Esophagus squamous epithelium (tissue), 4 donors: ENCODE results near the gene FOXF1.

Experiments
- CTCF ChIP-seq, 6 experiments: fragments of 450-650 bp in 4 of 6; fragments of 200-600 bp in 2 of 6; sonication (generic) in 2 of 6; IDR thresholded peaks; one replicate each; pipeline ENCODE4 v1.5.1; 2016 to 2019; ENCODE audit warnings: antibody characterized with exemption in 6 of 6, mild to moderate bottlenecking in 4 of 6, moderate library complexity in 4 of 6
- POLR2A ChIP-seq, 4 donors: fragments of 450-650 bp; IDR thresholded peaks; one replicate each; pipeline ENCODE4 v1.6.1; 2017; ENCODE audit warnings: antibody characterized with exemption in 4 of 4, mild to moderate bottlenecking in 4 of 4, moderate library complexity in 3 of 4

- TF ChIP-seq CTCF (IDR thresholded peaks at IDR 0.05) (no peak), POLR2A (IDR thresholded peaks at IDR 0.05) (no peak)
These were observed 13.7 kb downstream of the FOXF1 start for GRCh38 chr16:86524029-86524428.
